WTC11 (cell line): ENCODE measurements around the gene SPOCK1.

Source experiments
- CTCF ChIP-seq: fragments of 200-600 bp; IDR thresholded peaks from 2 replicates; pipeline ENCODE4 v1.8.0; 2022; ENCODE audit warnings: antibody characterized with exemption
- ESRRA ChIP-seq: sonication (generic); formaldehyde crosslinking; IDR thresholded peaks from 2 replicates; pipeline ENCODE4 v1.8.1; 2022; ENCODE audit warnings: mild to moderate bottlenecking, missing genetic modification reagents, borderline replicate concordance
- FOXP4 ChIP-seq: sonication (generic); formaldehyde crosslinking; IDR thresholded peaks from 2 replicates; pipeline ENCODE4 v1.8.0; 2022; ENCODE audit warnings: mild to moderate bottlenecking, missing genetic modification reagents
- JUN ChIP-seq: sonication (generic); formaldehyde crosslinking; IDR thresholded peaks from 2 replicates; pipeline ENCODE4 v1.8.0; 2023; ENCODE audit warnings: mild to moderate bottlenecking, missing genetic modification reagents
- ZNF281 ChIP-seq: sonication (generic); formaldehyde crosslinking; IDR thresholded peaks from 2 replicates; pipeline ENCODE4 v1.8.0; 2023; ENCODE audit warnings: mild to moderate bottlenecking, missing genetic modification reagents
- TF ChIP-seq, protein P1 (sequence below): sonication (generic); formaldehyde crosslinking; IDR thresholded peaks from 2 replicates; pipeline ENCODE4 v1.8.1; 2022; ENCODE audit warnings: low read depth, mild to moderate bottlenecking, moderate library complexity, missing genetic modification reagents, borderline replicate concordance

- TF ChIP-seq, protein P1, sequence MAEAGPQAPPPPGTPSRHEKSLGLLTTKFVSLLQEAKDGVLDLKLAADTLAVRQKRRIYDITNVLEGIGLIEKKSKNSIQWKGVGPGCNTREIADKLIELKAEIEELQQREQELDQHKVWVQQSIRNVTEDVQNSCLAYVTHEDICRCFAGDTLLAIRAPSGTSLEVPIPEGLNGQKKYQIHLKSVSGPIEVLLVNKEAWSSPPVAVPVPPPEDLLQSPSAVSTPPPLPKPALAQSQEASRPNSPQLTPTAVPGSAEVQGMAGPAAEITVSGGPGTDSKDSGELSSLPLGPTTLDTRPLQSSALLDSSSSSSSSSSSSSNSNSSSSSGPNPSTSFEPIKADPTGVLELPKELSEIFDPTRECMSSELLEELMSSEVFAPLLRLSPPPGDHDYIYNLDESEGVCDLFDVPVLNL, result no peak
- no peak for TF ChIP-seq FOXP4 (CRISPR knock-in tag)
- TF ChIP-seq JUN (CRISPR knock-in tag), result no peak
- no peak for TF ChIP-seq ZNF281
- TF ChIP-seq CTCF, result no peak
- no peak for TF ChIP-seq ESRRA (CRISPR knock-in tag)
These were observed 342.9 kb downstream of the SPOCK1 start for GRCh38 chr5:137156180-137156579.
